HCEC 1CT (cell line): ENCODE results near the gene PHF14.

Experiments
- DNase-seq: peaks from one replicate; pipeline ENCODE4 v3.0.0-alpha.2; 2017

The PHF14 gene

DNA sequence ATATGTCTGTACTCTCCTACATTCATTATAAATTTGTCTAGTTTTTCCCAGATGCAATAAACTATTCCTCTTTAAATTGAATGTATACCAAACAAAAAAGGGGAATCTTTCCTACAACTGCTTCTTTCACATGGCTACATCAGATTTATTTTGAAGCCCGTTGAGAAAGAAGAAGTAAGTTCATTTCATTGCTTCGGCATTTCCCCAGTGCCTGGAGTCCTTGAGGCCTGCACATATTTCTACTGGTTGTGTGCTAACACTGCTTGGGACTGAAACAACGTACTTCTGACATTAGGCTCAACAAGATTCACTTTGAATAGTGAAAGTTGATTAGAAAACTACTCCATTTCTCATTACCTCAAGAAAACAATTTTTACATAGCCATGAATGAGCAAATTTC, 201.7 kb downstream of the PHF14 start:
- DNase-seq: no peak

- no peak for DNase-seq
Observed at GRCh38 chr7:11175887-11176286, 202.2 kb downstream of the PHF14 start.

GRCh38 chr7:11176985-11177555, 203.4 kb downstream of the PHF14 start:
- no peak for DNase-seq

- DNase-seq: no peak
Observed at GRCh38 chr7:11177793-11178192, 204.1 kb downstream of the PHF14 start.

DNA sequence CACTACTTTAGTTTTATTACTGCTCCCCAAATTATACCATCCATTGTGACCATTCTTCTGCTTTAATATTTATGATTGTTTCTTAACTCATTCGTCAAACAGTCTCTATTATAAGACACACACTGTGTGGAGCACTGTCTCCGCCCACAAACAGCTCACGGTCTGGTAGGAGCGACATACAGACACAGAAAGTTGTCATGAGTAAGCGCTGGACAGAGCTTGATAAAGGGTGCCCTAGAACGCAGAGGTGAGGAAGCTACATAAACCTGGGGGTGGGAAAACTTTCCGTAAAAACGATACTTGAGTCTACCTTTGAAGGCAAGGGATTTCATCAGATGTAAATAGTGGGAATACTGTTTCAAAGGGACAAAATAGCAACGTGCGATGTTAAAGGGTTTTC, 207.9 kb downstream of the PHF14 start:
- no peak for DNase-seq

DNA sequence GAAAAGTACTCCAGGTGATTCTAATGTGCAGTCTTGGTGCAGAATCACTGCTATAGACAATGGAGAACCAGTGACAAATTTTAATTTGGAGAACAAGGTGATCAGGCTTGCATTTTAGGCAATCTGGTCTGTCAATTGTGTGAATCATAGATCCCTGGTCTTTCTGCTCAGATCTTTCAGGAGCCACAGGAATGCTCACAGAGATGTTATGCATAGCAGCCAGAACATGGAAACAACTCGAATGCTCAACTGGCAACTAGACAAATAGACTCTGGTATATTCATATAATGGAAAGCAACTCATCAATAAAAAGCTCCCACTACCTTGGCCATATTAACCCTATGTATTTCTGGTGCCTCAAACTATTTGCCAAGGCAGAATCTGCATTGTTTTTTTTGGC, 209.1 kb downstream of the PHF14 start:
- DNase-seq: peak; percentile 5

- DNase-seq: no peak
Observed at GRCh38 chr7:11185179-11185815, 211.6 kb downstream of the PHF14 start.

DNA sequence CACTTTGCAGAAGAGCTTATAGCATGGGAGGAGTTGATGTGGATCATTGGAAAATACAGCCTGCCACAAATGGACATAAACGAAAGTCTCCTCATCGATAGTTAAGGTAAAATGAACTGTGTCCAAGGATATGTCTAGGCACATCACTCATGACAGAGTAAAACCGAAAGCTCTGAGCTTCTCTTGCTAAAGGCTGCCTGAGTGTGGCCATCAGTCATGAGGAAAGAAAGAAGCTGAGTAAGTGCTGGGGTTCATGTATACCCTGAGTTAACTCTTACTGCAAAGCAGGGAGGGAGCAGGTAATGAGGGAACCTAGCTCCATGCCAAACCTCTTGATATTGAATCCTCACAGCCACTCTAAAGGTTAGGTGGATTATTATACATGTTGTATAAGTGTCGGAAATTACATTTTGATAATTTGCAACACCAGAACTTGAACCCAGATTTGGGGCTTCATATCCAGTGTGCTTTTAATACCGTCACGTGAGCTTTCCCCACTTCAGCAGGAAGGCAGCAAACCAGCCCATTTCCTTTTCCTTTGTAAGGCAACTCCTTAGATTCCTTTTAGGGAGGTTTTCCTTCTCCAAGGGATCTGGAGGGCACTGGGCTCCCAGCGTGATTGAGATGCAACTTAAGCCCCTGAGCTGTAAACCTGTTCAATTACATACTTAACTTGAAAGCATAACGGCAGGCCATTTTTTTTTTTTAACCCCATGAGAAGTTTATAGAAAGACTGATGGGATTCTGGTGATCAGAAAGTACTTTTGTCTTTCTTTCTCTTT, 215.0 kb downstream of the PHF14 start:
- no peak for DNase-seq

GRCh38 chr7:11191081-11191480, 217.4 kb downstream of the PHF14 start:
- no peak for DNase-seq

- DNase-seq: no peak
Observed at GRCh38 chr7:11191574-11192220, 218.0 kb downstream of the PHF14 start.

GRCh38 chr7:11192506-11192905, 218.8 kb downstream of the PHF14 start:
- no peak for DNase-seq

DNA sequence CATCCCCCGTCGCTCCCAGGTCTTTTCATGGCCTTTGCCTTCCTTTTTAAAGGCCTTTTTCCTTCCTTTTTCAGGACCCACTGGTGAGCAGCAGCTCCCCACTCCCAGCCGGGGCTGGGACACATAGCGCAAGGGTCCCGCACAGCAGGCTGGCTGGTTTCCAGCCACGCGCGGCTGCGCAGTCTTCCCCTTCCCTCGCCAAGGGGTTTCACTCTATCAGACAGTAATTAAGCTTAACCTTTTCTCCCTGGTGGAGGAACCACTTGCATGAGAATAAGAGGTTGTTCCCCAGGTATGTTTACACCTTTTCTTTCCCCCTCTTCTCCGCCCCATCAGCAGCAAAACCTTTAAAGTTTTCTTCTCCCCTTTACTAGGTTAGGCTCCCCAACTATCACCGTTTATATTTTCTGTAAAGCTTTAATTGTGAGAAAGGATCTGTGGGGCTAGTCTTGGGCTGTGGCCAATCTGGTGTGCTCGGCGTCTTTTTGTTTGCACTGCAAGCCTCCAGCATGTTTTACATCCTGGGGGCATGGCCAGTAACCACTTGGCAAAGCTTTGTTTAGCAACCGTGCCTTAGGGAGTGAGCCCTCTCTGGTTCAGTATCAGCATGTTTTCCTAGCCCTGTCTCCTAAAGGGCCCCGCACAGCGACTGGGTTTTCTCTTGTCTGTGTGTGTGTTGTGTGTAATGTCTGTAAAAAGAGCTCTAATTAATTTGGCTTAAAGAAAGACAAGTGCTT, 219.6 kb downstream of the PHF14 start:
- DNase-seq: no peak

DNA sequence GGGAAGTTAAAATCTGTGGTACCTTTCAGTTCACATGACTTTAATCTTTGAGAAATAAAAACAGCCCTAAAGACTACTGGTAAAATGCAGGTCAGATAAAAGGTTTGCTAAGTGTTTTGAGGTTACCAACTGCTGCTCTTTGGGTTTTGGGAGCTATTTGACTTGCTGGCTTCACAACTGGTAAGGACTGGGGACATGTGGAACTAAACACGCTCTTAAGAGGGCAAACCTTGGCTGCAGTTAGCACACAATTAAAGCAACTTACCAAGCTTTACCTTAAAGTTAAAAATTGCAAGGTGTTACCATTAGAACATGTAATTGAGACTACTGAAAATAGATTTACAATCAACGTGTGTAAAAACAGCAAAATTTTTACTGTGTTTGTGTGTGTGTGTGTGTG, 220.2 kb downstream of the PHF14 start:
- no peak for DNase-seq

DNA sequence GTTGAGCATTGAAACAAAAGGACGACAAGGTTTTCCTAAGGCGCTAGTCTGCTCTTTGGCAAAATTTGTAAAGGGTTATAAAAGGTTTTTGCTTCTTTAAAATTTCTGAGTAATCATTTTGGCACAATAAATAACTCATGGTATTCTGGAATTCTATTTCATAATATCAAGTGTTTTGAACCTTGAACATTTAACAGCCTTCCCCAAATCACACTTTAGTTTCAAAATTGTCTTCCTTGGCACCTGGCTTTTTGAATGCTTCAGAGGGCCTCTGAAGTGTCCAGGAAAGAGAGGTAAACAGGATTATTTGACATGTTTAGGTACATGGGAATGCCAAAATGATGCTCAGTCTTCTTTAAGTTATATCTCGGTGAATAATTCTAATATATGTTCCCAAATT, 220.8 kb downstream of the PHF14 start:
- no peak for DNase-seq

DNA sequence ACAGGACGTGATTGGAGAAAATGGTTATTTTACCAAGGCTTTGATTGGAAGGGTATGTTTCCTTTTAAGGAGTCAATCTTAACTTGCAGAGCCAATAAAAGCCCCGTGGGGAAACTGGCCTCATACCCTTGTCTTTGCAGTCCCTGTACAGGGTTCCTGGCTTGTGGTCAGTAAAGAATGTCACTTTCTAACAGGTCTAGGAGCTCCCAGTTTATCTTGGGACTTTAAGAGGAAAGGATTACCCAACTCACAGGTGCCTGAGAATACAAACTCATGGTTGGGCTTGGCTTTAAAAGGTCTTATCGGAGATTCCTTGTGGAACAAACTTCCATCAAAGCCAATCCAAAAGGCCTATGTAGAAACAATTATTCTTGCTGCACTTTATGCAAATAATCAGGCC, 221.8 kb downstream of the PHF14 start:
- no peak for DNase-seq

DNA sequence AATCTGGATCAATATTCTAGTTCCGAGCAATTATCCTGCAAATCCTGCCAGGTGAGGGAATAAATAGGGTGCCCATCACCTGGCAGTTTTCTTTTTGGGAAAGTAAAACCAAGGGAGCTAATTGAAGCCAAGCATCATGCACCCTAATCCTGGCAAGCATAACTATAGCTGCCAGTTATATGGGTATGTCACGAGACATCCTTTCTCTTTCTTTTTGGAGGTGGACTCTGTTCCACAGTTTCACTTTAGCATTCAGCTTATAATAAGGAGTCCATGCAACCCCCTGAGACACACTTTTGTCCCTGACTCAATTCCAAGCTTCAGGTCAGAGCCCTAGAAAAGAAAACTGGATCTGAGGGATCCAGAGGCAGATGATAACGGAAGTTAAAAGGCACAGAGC, 222.5 kb downstream of the PHF14 start:
- DNase-seq: no peak

DNA sequence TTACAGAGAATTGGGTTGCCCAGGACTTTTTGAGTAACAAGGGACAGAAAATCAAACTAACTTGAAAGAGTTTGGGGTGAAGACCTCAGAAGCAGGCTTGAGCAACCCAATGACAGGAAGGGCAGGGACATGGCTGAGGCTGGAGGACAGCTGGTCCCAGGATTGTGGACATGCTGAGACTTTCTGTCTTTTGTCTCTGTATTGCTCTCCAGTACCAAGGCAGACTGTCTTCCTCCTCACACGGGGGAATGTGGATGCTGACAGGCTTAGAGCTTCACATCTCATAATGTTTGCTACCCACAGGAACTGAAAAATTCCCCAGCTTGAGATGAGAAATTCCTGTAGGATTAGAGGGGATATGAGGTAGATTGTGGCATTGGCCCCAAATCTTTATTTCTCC, 229.6 kb downstream of the PHF14 start:
- no peak for DNase-seq

DNA sequence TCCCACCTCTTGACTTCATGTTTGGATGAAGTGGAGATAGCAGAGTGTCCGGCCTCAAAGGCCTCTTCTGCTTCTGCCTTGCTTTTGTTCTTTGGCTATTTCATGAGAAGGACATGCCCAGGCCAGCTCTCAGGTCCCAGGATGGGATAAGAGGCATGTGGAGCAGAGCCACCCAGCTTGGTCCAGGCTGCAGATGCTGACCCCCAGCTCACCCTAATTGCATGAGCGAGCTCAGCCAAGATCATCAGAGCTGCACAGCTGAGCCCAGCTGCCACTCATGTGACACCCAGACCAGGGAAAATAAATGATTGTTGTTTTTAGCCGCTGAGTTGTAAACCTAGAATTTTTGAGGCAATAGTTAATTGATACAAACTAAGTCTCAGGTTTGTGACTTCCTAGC, 230.0 kb downstream of the PHF14 start:
- DNase-seq: no peak

GRCh38 chr7:11206177-11206899, 232.7 kb downstream of the PHF14 start:
- no peak for DNase-seq

DNA sequence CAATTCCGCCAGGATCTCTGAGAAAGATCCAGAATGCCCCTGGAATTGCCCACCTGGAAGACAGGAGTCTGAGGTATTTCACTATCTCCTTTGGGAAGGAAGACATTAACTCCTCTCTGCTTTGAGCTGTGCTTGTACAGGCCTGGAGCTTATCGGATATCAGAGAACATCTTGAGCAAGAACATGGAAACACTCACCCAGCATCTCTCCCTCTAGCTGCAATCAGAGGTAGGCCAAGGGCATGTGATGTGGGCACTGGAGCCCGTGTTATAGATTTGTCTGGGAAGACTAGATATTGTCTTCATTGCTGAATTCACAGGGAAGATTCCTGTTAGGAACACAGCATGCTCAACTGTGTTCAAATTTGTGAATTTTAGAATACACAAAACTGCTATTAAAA, 233.9 kb downstream of the PHF14 start:
- no peak for DNase-seq

DNA sequence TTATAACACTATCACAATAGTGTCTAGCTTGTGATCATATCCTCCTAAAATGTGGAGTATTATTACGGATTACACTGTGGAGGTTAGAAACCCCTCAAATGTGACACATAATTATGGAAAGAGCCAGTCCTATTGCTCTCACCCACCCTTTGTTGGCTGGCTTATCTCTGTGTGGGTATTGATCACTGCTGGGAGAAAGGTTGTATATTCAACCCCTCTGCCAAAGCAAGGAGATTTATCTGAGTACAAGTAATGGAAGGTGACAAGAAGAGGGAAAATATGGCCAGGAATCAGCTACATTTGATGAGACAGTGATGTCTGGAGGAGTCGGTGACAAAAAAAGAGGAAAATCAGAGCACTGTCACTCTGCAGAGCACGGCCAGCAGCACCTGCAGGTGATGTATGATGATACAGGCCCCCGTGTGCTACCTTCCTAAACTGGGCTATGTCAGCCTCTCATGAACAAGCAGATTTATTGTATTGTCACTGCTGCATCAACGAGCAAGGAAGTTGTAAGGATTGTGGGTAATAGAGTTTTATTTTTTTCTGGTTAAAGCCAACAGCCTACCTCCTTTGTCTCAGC, 235.3 kb downstream of the PHF14 start:
- DNase-seq: no peak

DNA sequence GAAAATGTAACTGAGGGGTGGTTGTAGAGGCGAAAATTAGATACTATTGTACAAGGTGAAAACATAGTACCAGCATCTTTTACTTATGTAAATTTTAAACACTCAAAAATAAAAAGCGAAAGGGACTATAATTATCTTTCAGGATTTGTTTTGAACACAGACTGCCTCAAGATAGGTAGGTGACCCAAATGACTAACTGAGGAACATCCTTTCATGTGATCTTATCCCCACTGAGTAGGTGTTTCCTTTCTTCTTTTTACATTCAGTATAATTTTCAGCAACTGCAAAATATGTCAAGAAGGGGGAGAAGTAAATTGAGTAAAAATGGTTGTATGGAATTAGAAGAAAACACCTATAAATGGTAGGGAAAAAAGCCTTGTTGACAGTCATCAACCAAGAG, 236.7 kb downstream of the PHF14 start:
- no peak for DNase-seq
